Activated CD8-positive, alpha-beta memory T cell treated with anti-CD3 and anti-CD28 coated beads, Interleukin-2, amount 50 U/mL, for 1 hour (primary cell): ENCODE results near the gene RUNX1.

Source experiments
- DNase-seq: peaks from one replicate; pipeline ENCODE4 v3.0.0-alpha.2; 2020; ENCODE audit errors: extremely low read depth

Gene RUNX1

DNA sequence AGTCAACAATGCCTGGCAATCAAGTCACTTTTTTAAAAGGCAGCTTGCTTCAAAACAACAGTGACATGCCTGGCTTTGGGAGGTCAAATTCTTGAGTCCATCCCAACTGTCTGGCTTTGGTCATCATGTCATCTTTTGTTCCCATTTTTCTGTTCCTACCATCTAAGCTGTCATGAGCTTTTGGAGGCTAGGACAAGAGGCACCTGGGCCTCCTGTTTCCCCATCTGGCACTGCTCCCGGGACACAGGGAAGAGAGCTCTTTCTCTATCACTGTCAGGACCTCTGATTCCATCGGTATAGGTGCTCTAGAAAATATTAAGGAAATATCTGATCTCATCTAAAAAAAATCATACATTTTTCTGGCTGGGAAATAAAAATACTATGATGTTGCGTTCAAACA lies 224.0 kb downstream of the RUNX1 start:
- DNase-seq, result no peak

DNA sequence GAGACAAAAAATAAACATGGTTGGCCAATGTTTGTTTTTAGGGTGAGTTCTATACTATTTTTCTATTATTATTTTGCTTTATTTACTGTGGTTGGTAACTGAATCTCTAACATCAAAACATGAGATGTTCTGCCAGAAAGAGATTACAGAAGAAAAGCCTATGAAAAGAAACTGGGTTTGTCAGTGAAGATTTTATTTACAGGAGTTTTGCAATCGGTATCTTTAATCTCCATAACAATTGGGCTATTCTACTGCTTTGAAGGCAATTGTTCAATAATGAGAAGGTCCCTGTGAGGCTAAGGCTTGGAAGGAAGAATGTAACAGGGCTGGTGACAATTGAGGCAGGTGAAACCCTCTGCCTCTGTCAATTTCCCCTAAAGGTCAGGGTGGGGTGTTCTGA lies 224.8 kb downstream of the RUNX1 start:
- no peak for DNase-seq

GRCh38 chr21:34822942-34823341 lies 226.2 kb downstream of the RUNX1 start:
- no peak for DNase-seq

GRCh38 chr21:34822168-34822567 lies 226.9 kb downstream of the RUNX1 start:
- no peak for DNase-seq

- DNase-seq, result no peak
These were observed 227.4 kb downstream of the RUNX1 start for GRCh38 chr21:34821717-34822116.

DNA sequence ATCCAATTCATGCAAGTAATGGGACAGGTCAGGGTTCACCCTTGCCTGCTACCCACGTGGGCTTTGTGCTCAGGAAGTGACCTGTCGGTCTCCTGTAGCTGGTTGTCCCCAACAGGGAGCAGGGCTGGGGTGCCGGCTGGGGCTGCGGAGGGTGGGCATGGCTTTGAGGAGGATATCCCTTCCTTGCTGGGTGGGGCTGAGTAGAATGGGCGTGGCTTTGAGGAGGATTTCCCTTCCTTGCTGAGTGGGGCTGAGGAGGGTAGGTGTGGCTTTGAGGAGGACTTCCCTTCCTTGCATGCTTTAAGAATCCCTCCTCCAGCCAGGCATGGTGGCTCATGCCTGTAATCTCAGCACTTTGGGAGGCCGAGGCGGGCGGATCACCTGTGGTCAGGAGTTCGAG lies 229.1 kb downstream of the RUNX1 start:
- no peak for DNase-seq

DNA sequence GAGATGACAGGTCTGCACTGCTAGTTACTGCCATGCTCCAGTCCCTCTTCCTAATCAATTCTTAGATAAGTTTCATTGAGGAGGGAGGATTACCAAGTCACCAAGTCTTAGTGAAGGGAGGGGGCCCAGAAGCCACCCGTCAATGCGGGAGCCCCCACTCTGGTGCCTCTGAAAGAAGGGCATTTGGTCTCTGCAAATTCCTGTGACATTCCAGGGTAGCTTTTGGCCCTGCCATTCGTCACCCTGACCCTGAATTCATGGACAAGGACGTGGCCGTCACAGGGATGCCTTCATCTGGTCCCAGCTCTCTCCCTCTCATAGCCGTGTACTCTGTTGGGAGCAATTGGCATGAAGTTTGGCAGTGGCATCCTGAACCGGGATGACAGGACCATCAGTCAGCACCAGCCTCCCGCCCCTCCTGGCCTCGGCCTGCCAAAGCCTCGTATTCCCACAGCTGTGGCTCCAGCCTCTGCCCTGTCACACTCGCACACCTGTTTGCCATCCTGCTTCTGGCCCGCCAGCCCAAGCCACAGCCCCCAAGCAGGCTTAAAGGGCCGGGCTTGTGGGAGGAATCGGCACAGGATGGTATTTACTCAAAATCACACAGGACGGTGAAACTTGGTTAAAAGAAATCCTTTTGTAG lies 229.6 kb downstream of the RUNX1 start:
- no peak for DNase-seq

DNA sequence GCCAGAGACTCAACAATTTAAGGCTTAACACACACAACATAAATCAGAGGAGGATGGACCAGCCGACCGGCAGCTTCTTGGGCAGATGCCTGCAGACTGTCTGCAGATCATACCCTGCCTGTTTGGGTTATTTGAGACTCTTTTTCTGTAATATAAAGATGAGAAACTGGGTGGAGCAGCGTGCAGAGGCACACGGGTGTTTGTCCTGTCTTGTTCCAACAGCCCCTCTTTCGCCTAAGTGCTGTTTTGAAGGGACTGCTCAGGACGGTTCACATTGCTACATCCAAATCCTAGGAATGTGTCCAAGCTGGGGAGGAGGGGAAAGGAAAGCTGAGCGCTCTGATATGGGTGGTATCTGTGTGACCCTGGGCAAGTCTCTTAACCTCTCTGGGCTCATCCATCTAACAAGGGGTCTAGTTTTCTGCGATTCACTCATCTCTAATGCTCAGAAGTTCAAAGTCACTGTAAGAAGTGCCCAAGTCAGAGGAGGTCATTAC lies 230.4 kb downstream of the RUNX1 start:
- DNase-seq, result no peak

GRCh38 chr21:34817821-34818661 lies 231.1 kb downstream of the RUNX1 start:
- no peak for DNase-seq

DNA sequence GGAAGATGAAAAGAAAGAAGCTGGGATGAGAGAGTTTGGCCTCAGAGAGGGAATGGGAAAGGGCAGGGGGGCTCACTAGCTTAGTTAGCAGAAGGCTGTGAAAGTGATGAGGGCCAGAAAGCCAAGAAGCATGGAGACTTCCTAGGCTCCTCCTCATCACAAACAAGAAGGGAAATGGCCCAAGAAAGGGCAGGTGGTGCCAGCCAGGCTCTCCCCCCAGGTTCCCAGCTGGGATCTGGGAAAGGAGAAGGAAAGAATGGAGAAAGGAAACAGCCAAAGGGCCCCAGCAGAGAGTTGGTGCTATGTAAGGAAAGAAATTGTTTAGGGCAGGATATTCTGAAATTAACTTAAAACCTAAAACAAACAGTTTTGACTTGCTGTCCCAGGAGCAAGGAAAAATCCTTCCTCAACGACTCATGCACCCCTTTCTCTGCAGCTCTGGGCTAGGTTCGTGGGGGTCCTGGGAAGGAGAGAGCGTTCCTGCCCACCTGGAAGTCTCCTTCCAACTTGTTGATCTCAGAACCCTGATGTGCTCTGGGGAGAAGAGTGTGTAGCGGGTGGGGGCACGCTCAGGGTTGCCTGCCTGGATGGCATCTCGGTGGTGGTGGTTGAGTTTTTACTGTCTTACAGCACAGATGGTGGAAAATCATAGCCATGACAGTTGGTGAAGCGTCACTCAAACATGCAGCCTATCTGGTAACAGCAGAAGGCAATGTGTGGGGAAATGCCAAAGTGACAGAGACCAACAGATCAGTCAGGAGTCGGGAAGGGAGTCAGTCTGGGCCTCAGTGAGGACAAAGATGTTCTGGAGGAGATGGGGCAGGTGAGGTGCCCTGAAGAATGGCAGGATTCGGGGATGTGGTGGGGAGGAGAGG lies 233.0 kb downstream of the RUNX1 start:
- DNase-seq, result no peak

DNA sequence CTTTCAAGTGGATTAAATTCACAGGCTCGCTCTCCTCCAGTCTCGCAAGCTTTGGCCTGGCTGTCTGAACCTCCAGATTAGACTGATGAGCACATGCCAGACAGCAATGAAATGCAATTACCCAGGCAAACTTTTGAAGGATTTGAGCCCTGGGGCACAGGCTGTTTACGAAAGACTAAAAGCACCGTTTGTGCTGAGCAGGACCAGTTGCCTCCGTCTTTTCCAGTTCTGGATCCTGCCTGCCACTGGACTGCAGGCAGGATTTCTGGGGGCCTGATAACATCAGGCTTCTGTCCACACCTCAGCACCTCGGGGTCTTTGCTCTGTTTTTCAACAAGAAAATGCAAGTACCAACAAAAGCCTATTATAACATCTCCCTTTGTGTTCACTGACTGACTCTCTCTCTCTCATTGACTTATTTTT lies 234.6 kb downstream of the RUNX1 start:
- DNase-seq, result no peak

GRCh38 chr21:34813266-34813894 lies 235.7 kb downstream of the RUNX1 start:
- no peak for DNase-seq

GRCh38 chr21:34812504-34813265 lies 236.4 kb downstream of the RUNX1 start:
- no peak for DNase-seq

DNA sequence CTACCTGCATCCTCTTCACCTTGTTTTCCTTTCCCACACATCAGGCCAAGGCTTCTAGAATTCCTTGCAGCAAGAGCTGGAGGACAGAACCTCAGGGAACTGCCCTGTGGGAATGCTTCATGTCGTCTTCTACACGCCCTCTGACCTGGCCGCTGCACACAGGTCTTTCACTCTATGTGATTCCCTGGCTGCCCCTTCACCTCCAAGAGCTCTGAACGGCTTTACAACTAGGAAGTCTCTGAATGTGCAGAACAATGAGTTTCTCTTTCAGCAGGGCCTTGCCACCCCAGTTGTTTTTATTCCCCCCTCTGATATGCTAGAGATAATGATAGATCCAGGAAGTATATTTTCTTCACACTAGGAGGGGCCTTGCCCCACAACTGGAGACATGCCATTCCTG lies 237.7 kb downstream of the RUNX1 start:
- DNase-seq, result no peak

DNA sequence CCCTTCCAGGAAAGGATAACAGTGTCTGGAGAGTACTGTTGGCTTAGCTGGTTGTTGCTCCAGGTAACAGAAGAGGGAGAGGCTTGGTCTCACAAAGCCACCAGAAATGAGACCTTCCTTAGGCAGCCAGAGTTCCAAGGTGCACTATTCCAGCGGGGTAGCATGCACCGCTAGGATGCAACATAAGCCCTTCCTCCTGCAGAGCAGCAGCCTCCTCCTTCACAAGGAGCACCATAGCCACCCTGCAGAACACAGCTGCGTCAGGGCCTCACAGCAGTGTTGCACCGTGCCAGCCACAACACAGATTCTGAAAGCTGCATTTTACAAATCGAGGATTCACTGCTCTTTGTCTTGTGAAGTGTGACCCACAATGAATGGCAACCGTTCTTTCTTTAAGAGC lies 238.3 kb downstream of the RUNX1 start:
- no peak for DNase-seq

- DNase-seq, result no peak
These were observed 239.3 kb downstream of the RUNX1 start for GRCh38 chr21:34809822-34810221.

DNA sequence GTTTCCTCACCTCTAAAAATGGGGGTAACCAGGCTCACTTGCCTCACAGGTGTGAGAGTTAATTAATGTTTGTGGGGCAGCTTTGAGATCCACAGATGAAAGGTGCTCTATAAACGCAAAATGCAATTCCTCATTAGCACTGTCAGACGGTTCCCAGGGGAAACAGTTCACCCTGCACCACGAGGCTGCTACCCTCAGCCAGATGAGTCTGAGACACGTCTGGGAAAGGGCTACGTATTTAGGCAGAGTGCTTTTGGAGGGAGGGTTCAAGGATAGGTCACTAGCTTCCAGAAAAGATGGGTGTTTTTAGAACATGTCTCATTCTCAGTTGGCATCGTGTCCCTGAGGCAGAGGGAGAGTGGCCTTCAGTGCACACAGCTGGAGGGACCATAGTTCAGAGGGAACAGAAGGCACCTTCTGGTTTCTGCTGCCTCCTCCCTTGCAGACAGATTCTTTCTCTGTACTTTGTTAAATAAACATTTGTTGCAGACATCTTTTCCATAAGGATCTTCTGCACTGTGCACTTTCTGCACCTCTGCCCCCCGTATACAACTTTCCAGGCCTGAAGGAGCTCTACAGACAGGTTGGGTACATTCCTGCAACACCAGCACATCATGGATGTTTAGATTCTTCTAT lies 240.4 kb downstream of the RUNX1 start:
- DNase-seq, result no peak

DNA sequence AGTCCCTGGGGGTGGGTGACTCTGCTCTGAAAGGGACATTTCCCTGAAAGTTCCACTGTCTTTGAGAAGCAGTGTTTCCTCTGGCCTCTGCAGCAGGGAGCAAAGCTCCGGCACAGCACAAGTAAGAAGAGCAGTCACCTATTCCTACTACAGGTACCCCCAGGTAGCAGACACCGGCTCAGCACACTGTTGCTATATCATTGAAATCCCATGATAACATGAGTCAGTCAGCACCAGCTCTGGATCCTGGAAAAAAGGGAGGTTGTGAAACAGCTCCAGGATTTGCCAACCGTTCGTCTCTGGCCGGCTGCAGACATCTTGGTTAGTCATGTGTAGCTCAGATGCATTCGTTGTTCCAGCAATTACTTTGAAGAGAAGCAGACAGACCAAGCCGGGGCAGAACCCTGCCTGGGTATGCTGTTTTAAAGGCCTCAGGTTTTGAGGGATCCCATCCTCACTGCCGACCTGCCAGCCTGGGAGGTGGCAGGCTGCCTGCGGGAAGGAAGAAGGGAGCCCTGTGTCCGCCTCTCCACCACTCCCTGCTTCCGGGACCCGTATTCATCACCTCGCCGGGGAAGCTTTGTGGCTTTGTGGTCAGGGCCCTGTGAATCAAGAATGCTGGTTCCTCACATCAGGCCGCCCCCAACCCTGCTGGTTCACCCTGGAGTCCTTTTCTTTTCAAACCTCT lies 241.1 kb downstream of the RUNX1 start:
- no peak for DNase-seq

DNA sequence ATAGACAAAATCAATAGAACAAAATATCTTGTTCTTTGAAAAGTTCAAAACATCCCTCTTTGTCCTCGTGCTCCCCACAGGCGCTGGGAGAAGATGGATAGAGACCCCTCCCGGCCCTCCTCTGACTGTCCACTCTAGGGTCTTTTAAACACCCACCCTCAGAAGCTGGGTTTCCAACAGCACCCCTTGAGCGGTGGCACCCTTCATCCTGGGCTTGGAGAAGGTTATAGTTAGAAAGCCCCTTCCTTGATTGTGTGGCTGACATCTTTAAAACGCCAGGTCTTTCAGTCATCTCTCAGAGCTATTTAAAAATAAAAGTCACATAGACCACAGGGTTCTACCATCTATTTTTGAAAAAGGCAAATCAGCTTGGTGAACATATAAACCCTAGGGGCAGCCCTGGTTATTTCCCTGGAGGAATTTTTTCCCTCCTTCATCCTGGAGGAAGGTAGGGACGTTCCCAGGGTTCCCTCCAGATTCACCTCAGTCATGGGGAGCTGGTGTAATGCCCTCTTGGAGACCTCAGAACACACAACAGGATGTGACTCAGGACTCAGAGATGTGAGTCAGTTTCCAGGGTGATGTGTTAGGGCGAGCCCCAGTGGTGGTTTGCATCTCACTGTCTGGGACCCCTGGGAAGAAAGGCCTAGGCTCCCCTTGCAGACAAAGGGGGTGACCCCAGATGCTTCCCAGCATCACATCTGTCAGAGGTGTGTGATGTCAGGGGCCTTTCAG lies 241.8 kb downstream of the RUNX1 start:
- peak; percentile 27 for DNase-seq
